KMS-11 (cell line): ENCODE results near the gene PRKG1.

ENCODE experiments used
- H2AFZ ChIP-seq: fragments of 200-600 bp; sonication (generic); 2 replicates; pipeline ENCODE4 v1.6.1; 2016; ENCODE audit warnings: antibody characterized with exemption, mixed run types, low read depth
- H3K27ac ChIP-seq: fragments of 200-600 bp; sonication (generic); 2 replicates; pipeline ENCODE4 v1.6.1; 2016; ENCODE audit warnings: mild to moderate bottlenecking, mixed run types
- H3K27me3 ChIP-seq: fragments of 200-600 bp; sonication (generic); 2 replicates; pipeline ENCODE4 v1.6.1; 2017; ENCODE audit warnings: mild to moderate bottlenecking, low read depth, mixed run types, moderate library complexity; ENCODE audit not compliant: insufficient read depth
- H3K36me3 ChIP-seq: fragments of 200-600 bp; sonication (generic); 2 replicates; pipeline ENCODE4 v1.6.1; 2017; ENCODE audit warnings: mild to moderate bottlenecking, mixed run types; ENCODE audit not compliant: insufficient read depth
- H3K4me1 ChIP-seq: fragments of 200-600 bp; sonication (generic); 2 replicates; pipeline ENCODE4 v1.6.1; 2016; ENCODE audit warnings: mild to moderate bottlenecking, low read depth, mixed run types; ENCODE audit not compliant: poor library complexity, severe bottlenecking
- H3K4me2 ChIP-seq: fragments of 200-600 bp; sonication (generic); 2 replicates; pipeline ENCODE4 v1.7.0; 2016; ENCODE audit warnings: mild to moderate bottlenecking, mixed run types
- H3K4me3 ChIP-seq: fragments of 200-600 bp; sonication (generic); IDR thresholded peaks from 2 replicates; pipeline ENCODE4 v1.6.1; 2017; ENCODE audit warnings: low read depth, low read length, mixed read lengths; ENCODE audit not compliant: insufficient read depth
- H3K79me2 ChIP-seq: fragments of 200-600 bp; sonication (generic); 2 replicates; pipeline ENCODE4 v1.6.1; 2016; ENCODE audit warnings: low read depth, mixed run types; ENCODE audit not compliant: insufficient read depth
- H3K9ac ChIP-seq: fragments of 200-600 bp; sonication (generic); 2 replicates; pipeline ENCODE4 v1.6.1; 2016; ENCODE audit warnings: mild to moderate bottlenecking, mixed run types
- H4K20me1 ChIP-seq: fragments of 200-600 bp; sonication (generic); 2 replicates; pipeline ENCODE4 v1.6.1; 2016; ENCODE audit warnings: mild to moderate bottlenecking, mixed run types; ENCODE audit not compliant: insufficient read depth
- TF ChIP-seq, protein P1 (sequence below): fragments of 200-600 bp; sonication (generic); conservative IDR thresholded peaks from 2 replicates; pipeline ENCODE4 v1.6.1; 2017; ENCODE audit warnings: low read depth, mild to moderate bottlenecking, antibody characterized with exemption, low read length, moderate library complexity, mixed read lengths

Gene PRKG1

GRCh38 chr10:51416494-51416893, 342.2 kb downstream of the PRKG1 start:
- Histone ChIP-seq H3K4me2 (no peak overlapping the region), H3K27me3 (no peaks in the 10 kb centered on the region), H3K36me3 (no peaks in the 10 kb centered on the region), H2AFZ (no peak overlapping the region), H3K4me3 (no peak overlapping the region), H3K79me2 (no peaks in the 10 kb centered on the region), H3K9ac (no peak overlapping the region), H3K27ac (no peak overlapping the region), H3K4me1 (no peaks in the 10 kb centered on the region), H4K20me1 (no peaks in the 10 kb centered on the region)
- TF ChIP-seq, protein P1, sequence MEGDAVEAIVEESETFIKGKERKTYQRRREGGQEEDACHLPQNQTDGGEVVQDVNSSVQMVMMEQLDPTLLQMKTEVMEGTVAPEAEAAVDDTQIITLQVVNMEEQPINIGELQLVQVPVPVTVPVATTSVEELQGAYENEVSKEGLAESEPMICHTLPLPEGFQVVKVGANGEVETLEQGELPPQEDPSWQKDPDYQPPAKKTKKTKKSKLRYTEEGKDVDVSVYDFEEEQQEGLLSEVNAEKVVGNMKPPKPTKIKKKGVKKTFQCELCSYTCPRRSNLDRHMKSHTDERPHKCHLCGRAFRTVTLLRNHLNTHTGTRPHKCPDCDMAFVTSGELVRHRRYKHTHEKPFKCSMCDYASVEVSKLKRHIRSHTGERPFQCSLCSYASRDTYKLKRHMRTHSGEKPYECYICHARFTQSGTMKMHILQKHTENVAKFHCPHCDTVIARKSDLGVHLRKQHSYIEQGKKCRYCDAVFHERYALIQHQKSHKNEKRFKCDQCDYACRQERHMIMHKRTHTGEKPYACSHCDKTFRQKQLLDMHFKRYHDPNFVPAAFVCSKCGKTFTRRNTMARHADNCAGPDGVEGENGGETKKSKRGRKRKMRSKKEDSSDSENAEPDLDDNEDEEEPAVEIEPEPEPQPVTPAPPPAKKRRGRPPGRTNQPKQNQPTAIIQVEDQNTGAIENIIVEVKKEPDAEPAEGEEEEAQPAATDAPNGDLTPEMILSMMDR, result no peak

GRCh38 chr10:51419196-51420093, 345.2 kb downstream of the PRKG1 start:
- no peaks in the 10 kb centered on the region for H3K36me3 ChIP-seq
- TF ChIP-seq, protein P1, result no peak
- no peaks in the 10 kb centered on the region for H3K4me1 ChIP-seq
- no peaks in the 10 kb centered on the region for H3K27me3 ChIP-seq
- H2AFZ ChIP-seq, result no peak overlapping the region
- no peak overlapping the region for H3K4me2 ChIP-seq
- no peaks in the 10 kb centered on the region for H4K20me1 ChIP-seq
- H3K4me3 ChIP-seq, result no peak overlapping the region
- no peaks in the 10 kb centered on the region for H3K79me2 ChIP-seq
- H3K27ac ChIP-seq, result no peak overlapping the region
- H3K9ac ChIP-seq, result no peak overlapping the region

DNA sequence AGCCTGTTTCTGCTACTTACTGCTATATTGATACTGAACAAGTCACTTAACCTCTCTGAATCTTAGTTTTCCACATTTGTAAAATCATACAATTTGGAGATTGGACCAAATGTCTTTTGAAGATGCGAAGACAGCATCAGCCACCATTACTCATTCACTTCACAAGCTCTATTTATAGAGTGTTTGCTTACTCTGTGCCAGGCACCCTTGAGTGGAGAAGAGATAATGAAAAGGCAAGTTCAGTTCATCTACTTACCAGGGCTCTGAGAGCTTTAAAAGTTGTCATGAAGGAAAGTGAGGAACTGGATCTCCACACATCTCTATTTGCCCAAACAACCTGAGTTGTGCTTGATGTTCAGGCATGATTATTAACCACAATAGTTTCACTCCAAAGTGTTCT, 347.6 kb downstream of the PRKG1 start:
- H3K4me2 ChIP-seq, result no peak overlapping the region
- H3K27me3 ChIP-seq, result no peaks in the 10 kb centered on the region
- TF ChIP-seq, protein P1, result no peak
- H3K79me2 ChIP-seq, result no peaks in the 10 kb centered on the region
- H3K36me3 ChIP-seq, result no peaks in the 10 kb centered on the region
- H3K27ac ChIP-seq, result no peak overlapping the region
- H3K4me3 ChIP-seq, result no peak overlapping the region
- H3K4me1 ChIP-seq, result no peaks in the 10 kb centered on the region
- no peak overlapping the region for H3K9ac ChIP-seq
- peak overlapping the region; percentile 45; the same call in 1 of the 2 replicates for H2AFZ ChIP-seq
- no peaks in the 10 kb centered on the region for H4K20me1 ChIP-seq

DNA sequence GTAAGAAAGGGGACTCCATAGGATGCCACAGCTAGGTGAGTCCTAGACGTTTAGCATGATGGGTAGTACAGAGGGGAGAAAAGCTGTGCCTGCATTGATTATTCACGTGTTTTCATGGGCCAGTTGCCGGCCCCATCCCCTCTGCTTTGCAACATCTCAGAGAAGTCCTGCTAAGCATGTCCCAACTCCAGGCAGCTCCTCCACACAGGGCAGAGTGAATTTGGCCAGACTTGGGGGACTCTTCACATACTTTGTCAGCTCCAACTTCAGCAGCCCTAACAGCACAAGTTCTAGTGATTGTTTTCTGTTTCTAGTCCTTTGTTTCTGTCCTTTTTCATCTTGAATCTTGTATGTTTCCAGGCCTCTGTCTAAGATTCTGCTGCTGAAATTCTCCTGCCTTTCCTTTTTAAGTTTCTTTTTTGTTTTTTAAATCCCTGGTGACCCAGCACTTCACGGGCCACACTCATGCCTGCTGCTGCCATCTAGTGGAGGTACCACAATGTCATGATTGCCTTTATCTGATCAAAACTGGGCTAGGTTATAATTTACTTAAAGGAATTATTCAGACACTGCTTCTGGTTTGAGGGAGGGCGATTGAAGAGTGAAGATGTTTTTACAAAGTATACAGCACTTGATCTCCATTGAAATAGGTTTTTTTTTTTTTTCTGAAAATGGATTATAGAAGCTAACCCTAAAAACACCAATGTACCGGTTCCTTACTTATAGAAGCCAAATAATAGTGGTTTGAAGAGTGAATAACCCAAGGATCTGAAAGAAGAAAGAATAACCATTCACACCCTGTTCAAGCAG, 348.2 kb downstream of the PRKG1 start:
- Histone ChIP-seq H3K27ac (no peak overlapping the region), H3K4me1 (no peaks in the 10 kb centered on the region), H3K27me3 (no peaks in the 10 kb centered on the region), H3K4me2 (no peak overlapping the region), H4K20me1 (no peaks in the 10 kb centered on the region), H2AFZ (peak overlapping the region; percentile 45; the same call in 1 of the 2 replicates), H3K79me2 (no peaks in the 10 kb centered on the region), H3K36me3 (no peaks in the 10 kb centered on the region), H3K4me3 (no peak overlapping the region), H3K9ac (no peak overlapping the region)
- TF ChIP-seq, protein P1, result peak; percentile 81
